Ishikawa (cell line): ENCODE data around the gene LRTM2.

ENCODE experiments used
- CEBPB ChIP-seq: IDR thresholded peaks from 2 replicates; pipeline ENCODE4 v1.6.1; 2012
- CREB1 ChIP-seq: IDR thresholded peaks from 2 replicates; pipeline ENCODE4 v1.6.1; 2012; ENCODE audit warnings: low read depth
- EGR1 ChIP-seq: IDR thresholded peaks from 2 replicates; pipeline ENCODE4 v1.6.1; 2012
- EP300 ChIP-seq: IDR thresholded peaks from 2 replicates; pipeline ENCODE4 v1.6.1; 2012; ENCODE audit warnings: borderline replicate concordance
- FOXM1 ChIP-seq: IDR thresholded peaks from 2 replicates; pipeline ENCODE4 v1.6.1; 2012; ENCODE audit warnings: low read depth, borderline replicate concordance
- MAX ChIP-seq: IDR thresholded peaks from 2 replicates; pipeline ENCODE4 v1.6.1; 2012
- NFIC ChIP-seq: IDR thresholded peaks from 2 replicates; pipeline ENCODE4 v1.6.1; 2012
- RAD21 ChIP-seq: IDR thresholded peaks from 2 replicates; pipeline ENCODE4 v1.6.1; 2012; ENCODE audit warnings: low read depth
- REST ChIP-seq: IDR thresholded peaks from 2 replicates; pipeline ENCODE4 v1.6.1; 2012; ENCODE audit warnings: low read depth, mild to moderate bottlenecking
- TAF1 ChIP-seq: IDR thresholded peaks from 2 replicates; pipeline ENCODE4 v1.6.1; 2012; ENCODE audit warnings: low read depth, mild to moderate bottlenecking
- TCF12 ChIP-seq: IDR thresholded peaks from 2 replicates; pipeline ENCODE4 v1.6.1; 2012; ENCODE audit warnings: low read depth
- TEAD4 ChIP-seq: IDR thresholded peaks from 2 replicates; pipeline ENCODE4 v1.6.1; 2012
- USF1 ChIP-seq: IDR thresholded peaks from 2 replicates; pipeline ENCODE4 v1.6.1; 2012
- YY1 ChIP-seq: IDR thresholded peaks from 2 replicates; pipeline ENCODE4 v1.6.1; 2012; ENCODE audit warnings: low read depth
- ZBTB7A ChIP-seq: IDR thresholded peaks from 2 replicates; pipeline ENCODE4 v1.6.1; 2012; ENCODE audit warnings: low read depth

The LRTM2 gene

GRCh38 chr12:1815108-1815507, 5.3 kb upstream of the LRTM2 start:
- TF ChIP-seq REST: no peak
- no peak for TF ChIP-seq MAX
- TF ChIP-seq TAF1: no peak
- no peak for TF ChIP-seq USF1
- no peak for TF ChIP-seq EP300
- TF ChIP-seq ZBTB7A: no peak
- TF ChIP-seq TEAD4: no peak
- TF ChIP-seq NFIC: no peak
- no peak for TF ChIP-seq YY1
- TF ChIP-seq CREB1: no peak
- TF ChIP-seq FOXM1: no peak
- no peak for TF ChIP-seq TCF12
- TF ChIP-seq RAD21: no peak

GRCh38 chr12:1815814-1816729, 4.3 kb upstream of the LRTM2 start:
- TF ChIP-seq TEAD4 (no peak), TAF1 (no peak), EP300 (no peak)

- no peak for TF ChIP-seq RAD21
- TF ChIP-seq TCF12: no peak
- TF ChIP-seq TAF1: no peak
- no peak for TF ChIP-seq ZBTB7A
- no peak for TF ChIP-seq NFIC
- no peak for TF ChIP-seq USF1
- TF ChIP-seq CEBPB: no peak
- TF ChIP-seq CREB1: no peak
- TF ChIP-seq EGR1: no peak
- TF ChIP-seq FOXM1: no peak
- no peak for TF ChIP-seq EP300
- TF ChIP-seq YY1: no peak
- no peak for TF ChIP-seq REST
- TF ChIP-seq TEAD4: no peak
- no peak for TF ChIP-seq MAX
Measured at GRCh38 chr12:1816730-1817348, 3.5 kb upstream of the LRTM2 start.

GRCh38 chr12:1819050-1819449, 1.3 kb upstream of the LRTM2 start:
- TF ChIP-seq MAX (no peak), EGR1 (no peak), CEBPB (no peak), TAF1 (no peak)

- TF ChIP-seq CEBPB: no peak
- no peak for TF ChIP-seq USF1
- no peak for TF ChIP-seq FOXM1
- TF ChIP-seq TAF1: no peak
- TF ChIP-seq TCF12: no peak
- no peak for TF ChIP-seq MAX
- no peak for TF ChIP-seq ZBTB7A
- no peak for TF ChIP-seq TEAD4
- no peak for TF ChIP-seq EP300
- TF ChIP-seq NFIC: no peak
- TF ChIP-seq YY1: no peak
- no peak for TF ChIP-seq CREB1
- no peak for TF ChIP-seq RAD21
- no peak for TF ChIP-seq REST
- TF ChIP-seq EGR1: no peak
Measured at GRCh38 chr12:1819571-1819970, 794 bp upstream of the LRTM2 start.
